ENCODE data around the gene WNT3A. TPM values are rescaled to one million over a fixed set of nuclear protein-coding genes. Genes with fewer than 3 reads are reported as not detected.

WNT3A gene
- total and polyA plus RNA-seq, 2 experiments from 2014 or later, result 0.07 to 0.65 TPM

DNA sequence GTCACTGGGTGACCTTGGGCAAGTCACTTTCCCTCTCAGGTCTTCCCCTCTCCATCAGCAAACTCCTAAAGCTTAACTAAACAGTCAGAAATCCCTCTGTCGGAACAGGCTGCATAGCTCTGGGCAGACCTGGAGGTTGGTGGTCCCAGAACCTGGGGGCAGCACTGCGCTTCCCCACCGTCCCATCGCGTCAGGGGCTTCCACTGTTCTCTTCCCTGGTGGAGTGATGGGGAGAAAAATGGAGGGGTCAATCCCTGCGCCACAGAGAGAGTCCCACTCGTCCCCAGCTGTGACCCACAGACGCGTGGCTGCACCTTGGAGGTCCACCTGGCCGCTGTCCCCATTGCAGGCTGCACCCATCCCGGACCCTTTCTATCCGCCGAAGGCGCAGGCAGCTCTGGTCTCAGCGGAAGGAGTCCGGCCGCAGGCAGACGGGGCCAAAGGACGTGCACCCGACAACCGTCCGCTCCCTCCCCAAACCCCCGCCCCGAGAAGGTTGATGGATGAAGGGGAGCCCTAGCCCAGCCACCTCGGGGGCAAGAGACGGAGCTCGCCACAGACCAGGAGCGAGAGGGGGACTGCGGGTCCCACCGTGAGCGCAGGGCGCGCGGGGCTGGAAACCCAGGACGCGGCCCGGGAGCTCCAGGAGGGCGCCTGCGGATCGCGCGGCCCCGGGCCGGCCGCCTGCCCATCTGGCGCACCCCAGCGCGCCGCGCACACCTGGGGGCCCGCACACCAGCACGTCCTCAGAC is 588 bp upstream of the WNT3A start:
- Histone ChIP-seq H3K27ac (ENCODE audit: low read depth) (no peak overlapping the region), H2AFZ (no peak overlapping the region; the same call in 1 of the 2 replicates), H3K9me2 (ENCODE audit: insufficient read depth) (no peaks in the 10 kb centered on the region), H3K4me1 (ENCODE audit: insufficient read depth) (peaks cover 27% of the 10 kb centered on the region), H3F3A (replicated peaks; ENCODE audit: low read depth) (0 out of 2 replicates have a peak, but pooled peaks cover 4% of the 10 kb centered on the region), H3K4me2 (peak overlapping the region; percentile 75), H3K27me3 (ENCODE audit: insufficient read depth) (peaks cover 98% of the 10 kb centered on the region), H3K79me2 (replicated peaks; ENCODE audit: insufficient read depth) (no peaks in the 10 kb centered on the region), H3K36me3 (ENCODE audit: insufficient read depth) (no peaks in the 10 kb centered on the region), H3K4me3 (peak overlapping the region; percentile 57), H4K20me1 (replicated peaks; ENCODE audit: insufficient read depth) (no peaks in the 10 kb centered on the region; the same call in 1 of the 2 replicates)
- TF ChIP-seq, protein P1, sequence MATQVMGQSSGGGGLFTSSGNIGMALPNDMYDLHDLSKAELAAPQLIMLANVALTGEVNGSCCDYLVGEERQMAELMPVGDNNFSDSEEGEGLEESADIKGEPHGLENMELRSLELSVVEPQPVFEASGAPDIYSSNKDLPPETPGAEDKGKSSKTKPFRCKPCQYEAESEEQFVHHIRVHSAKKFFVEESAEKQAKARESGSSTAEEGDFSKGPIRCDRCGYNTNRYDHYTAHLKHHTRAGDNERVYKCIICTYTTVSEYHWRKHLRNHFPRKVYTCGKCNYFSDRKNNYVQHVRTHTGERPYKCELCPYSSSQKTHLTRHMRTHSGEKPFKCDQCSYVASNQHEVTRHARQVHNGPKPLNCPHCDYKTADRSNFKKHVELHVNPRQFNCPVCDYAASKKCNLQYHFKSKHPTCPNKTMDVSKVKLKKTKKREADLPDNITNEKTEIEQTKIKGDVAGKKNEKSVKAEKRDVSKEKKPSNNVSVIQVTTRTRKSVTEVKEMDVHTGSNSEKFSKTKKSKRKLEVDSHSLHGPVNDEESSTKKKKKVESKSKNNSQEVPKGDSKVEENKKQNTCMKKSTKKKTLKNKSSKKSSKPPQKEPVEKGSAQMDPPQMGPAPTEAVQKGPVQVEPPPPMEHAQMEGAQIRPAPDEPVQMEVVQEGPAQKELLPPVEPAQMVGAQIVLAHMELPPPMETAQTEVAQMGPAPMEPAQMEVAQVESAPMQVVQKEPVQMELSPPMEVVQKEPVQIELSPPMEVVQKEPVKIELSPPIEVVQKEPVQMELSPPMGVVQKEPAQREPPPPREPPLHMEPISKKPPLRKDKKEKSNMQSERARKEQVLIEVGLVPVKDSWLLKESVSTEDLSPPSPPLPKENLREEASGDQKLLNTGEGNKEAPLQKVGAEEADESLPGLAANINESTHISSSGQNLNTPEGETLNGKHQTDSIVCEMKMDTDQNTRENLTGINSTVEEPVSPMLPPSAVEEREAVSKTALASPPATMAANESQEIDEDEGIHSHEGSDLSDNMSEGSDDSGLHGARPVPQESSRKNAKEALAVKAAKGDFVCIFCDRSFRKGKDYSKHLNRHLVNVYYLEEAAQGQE (IDR thresholded peaks at IDR 0.05; ENCODE audit: unreplicated experiment), result no peak
- TF ChIP-seq, protein P2, sequence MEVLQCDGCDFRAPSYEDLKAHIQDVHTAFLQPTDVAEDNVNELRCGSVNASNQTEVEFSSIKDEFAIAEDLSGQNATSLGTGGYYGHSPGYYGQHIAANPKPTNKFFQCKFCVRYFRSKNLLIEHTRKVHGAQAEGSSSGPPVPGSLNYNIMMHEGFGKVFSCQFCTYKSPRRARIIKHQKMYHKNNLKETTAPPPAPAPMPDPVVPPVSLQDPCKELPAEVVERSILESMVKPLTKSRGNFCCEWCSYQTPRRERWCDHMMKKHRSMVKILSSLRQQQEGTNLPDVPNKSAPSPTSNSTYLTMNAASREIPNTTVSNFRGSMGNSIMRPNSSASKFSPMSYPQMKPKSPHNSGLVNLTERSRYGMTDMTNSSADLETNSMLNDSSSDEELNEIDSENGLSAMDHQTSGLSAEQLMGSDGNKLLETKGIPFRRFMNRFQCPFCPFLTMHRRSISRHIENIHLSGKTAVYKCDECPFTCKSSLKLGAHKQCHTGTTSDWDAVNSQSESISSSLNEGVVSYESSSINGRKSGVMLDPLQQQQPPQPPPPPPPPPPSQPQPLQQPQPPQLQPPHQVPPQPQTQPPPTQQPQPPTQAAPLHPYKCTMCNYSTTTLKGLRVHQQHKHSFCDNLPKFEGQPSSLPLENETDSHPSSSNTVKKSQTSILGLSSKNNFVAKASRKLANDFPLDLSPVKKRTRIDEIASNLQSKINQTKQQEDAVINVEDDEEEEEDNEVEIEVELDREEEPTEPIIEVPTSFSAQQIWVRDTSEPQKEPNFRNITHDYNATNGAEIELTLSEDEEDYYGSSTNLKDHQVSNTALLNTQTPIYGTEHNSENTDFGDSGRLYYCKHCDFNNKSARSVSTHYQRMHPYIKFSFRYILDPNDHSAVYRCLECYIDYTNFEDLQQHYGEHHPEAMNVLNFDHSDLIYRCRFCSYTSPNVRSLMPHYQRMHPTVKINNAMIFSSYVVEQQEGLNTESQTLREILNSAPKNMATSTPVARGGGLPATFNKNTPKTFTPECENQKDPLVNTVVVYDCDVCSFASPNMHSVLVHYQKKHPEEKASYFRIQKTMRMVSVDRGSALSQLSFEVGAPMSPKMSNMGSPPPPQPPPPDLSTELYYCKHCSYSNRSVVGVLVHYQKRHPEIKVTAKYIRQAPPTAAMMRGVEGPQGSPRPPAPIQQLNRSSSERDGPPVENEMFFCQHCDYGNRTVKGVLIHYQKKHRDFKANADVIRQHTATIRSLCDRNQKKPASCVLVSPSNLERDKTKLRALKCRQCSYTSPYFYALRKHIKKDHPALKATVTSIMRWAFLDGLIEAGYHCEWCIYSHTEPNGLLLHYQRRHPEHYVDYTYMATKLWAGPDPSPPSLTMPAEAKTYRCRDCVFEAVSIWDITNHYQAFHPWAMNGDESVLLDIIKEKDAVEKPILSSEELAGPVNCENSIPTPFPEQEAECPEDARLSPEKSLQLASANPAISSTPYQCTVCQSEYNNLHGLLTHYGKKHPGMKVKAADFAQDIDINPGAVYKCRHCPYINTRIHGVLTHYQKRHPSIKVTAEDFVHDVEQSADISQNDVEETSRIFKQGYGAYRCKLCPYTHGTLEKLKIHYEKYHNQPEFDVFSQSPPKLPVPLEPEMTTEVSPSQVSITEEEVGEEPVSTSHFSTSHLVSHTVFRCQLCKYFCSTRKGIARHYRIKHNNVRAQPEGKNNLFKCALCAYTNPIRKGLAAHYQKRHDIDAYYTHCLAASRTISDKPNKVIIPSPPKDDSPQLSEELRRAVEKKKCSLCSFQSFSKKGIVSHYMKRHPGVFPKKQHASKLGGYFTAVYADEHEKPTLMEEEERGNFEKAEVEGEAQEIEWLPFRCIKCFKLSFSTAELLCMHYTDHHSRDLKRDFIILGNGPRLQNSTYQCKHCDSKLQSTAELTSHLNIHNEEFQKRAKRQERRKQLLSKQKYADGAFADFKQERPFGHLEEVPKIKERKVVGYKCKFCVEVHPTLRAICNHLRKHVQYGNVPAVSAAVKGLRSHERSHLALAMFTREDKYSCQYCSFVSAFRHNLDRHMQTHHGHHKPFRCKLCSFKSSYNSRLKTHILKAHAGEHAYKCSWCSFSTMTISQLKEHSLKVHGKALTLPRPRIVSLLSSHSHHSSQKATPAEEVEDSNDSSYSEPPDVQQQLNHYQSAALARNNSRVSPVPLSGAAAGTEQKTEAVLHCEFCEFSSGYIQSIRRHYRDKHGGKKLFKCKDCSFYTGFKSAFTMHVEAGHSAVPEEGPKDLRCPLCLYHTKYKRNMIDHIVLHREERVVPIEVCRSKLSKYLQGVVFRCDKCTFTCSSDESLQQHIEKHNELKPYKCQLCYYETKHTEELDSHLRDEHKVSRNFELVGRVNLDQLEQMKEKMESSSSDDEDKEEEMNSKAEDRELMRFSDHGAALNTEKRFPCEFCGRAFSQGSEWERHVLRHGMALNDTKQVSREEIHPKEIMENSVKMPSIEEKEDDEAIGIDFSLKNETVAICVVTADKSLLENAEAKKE (CRISPR knock-in tag; IDR thresholded peaks at IDR 0.05), result no peak
- TF ChIP-seq EZH2phosphoT487 (IDR thresholded peaks at IDR 0.05; ENCODE audit: unreplicated experiment), result peak; percentile 90
- TF ChIP-seq ZNF114 (CRISPR knock-in tag; IDR thresholded peaks at IDR 0.05), result no peak
- peak; percentile 93 for TF ChIP-seq EZH2 (IDR thresholded peaks at IDR 0.05; ENCODE audit: low read depth, unreplicated experiment)
- no peak for TF ChIP-seq CREB1 (CRISPR knock-in tag; IDR thresholded peaks at IDR 0.05; ENCODE audit: low read depth)
- no peak for TF ChIP-seq JUNB (IDR thresholded peaks at IDR 0.05; ENCODE audit: unreplicated experiment)
- Mint-ChIP-seq H3K4me3 (peak overlapping the region; percentile 58), H3K36me3 (ENCODE audit: low read depth) (no peaks in the 10 kb centered on the region), H3K27ac (no peak overlapping the region), H3K9me3 (no peaks in the 10 kb centered on the region; the same call in 2 of the 3 replicates), H3K27me3 (ENCODE audit: insufficient read depth, low read depth, poor library complexity) (peaks cover 90% of the 10 kb centered on the region), H3K4me1 (peaks cover 33% of the 10 kb centered on the region)
- ATAC-seq (no peak; the same call in 2 of the 3 replicates), DNase-seq (ENCODE audit: low spot score) (peak; percentile 56)

Measured in GM23338 (cell line).